Adrenal gland (tissue), 12 donors: ENCODE results near the gene EML6. TPM values are rescaled to one million over a fixed set of nuclear protein-coding genes. Genes with fewer than 3 reads are reported as not detected.
A peak's percentile ranks its signal among the peaks of the same experiment; 100 is the strongest.

ENCODE experiments used
- DNase-seq, 7 donors: peaks; one replicate each; pipeline ENCODE4 v3.0.0-alpha.2; 2019 to 2020
- H3K27ac ChIP-seq, 5 donors: fragments of 200-600 bp; sonication (generic) in 4 of 5; 1 replicate in 3 of 5; 2 replicates in 2 of 5; pipeline versions ENCODE4 v1.5.1 to v1.8.0; 2016 to 2020; ENCODE audit warnings: mild to moderate bottlenecking in 1 of 5
- H3K27me3 ChIP-seq: fragments of 200-600 bp; 2 replicates; pipeline ENCODE4 v1.8.0; 2021
- H3K36me3 ChIP-seq, 2 donors: fragments of 200-600 bp; replicated peaks in 1 of 2; 1 replicate in 1 of 2; 2 replicates in 1 of 2; pipeline versions ENCODE4 v1.5.1 to v1.8.0; 2018 to 2022
- H3K4me1 ChIP-seq, 2 donors: fragments of 200-600 bp; replicated peaks in 1 of 2; 1 replicate in 1 of 2; 2 replicates in 1 of 2; pipeline versions ENCODE4 v1.5.1 to v1.8.0; 2018 to 2021
- H3K4me3 ChIP-seq, 4 donors: fragments of 200-600 bp; sonication (generic) in 3 of 4; one replicate each; pipeline ENCODE4 v1.5.1; 2016 to 2018
- H3K9me3 ChIP-seq, 3 donors: fragments of 200-600 bp; sonication (generic) in 1 of 3; replicated peaks in 1 of 3; 1 replicate in 2 of 3; 2 replicates in 1 of 3; pipeline versions ENCODE4 v1.5.1 to v1.8.0; 2016 to 2021
- POLR2A ChIP-seq, 2 donors: fragments of 450-650 bp; IDR thresholded peaks; one replicate each; pipeline ENCODE4 v1.6.1; 2017; ENCODE audit warnings: antibody characterized with exemption in 2 of 2, mild to moderate bottlenecking in 2 of 2, moderate library complexity in 1 of 2
- WGBS, 4 donors: extraction: QIAGEN DNeasy Blood & Tissue Kit in 2 of 4; methylation state at CpG; one replicate each; pipeline versions ENCODE4 v1.1.5 to v1.1.7; 2013 to 2017; 5-methylcytosine and 5-hydroxymethylcytosine counted together
- intact Hi-C, 2 donors: fragments of 100-400 bp; cut with DNase I; formaldehyde crosslinking; loops; one replicate each; pipeline versions ENCODE4 v1.14.1 to v1.15.0; 2022 to 2023
- polyA plus RNA-seq, 3 donors: library from polyadenylated mRNA; stranded (reverse); fragments of 200-250 nt in 2 of 3; fragments of 350-450 nt in 1 of 3; fragmentation: Illumina TruSeq in 1 of 3; extraction: RNeasy Lipid Tissue Mini Kit (QIAGEN cat#74804) in 1 of 3; gene quantifications; one replicate each; pipeline ENCODE4 v1.2.3, GENCODE V29; 2013 to 2014
- total RNA-seq, 9 donors: library from RNA; depleted of rRNA in 4 of 9; stranded (reverse); fragments of >200 nt in 4 of 9; fragments of 120-200 nt in 1 of 9; fragmentation: NEBNext Ultra II Directional in 1 of 9; extraction: Animal tissue kit (Norgen Biotek cat#: 25700) in 1 of 9; gene quantifications; one replicate each; pipeline versions ENCODE4 v1.1.0 to v1.2.4, GENCODE V29; 2013 to 2023
- TF ChIP-seq, protein P1 (sequence below), 6 experiments: fragments of 450-650 bp in 4 of 6; fragments of 200-600 bp in 2 of 6; sonication (generic) in 1 of 6; IDR thresholded peaks; 1 replicate in 5 of 6; 2 replicates in 1 of 6; pipeline versions ENCODE4 v1.5.1 to v1.8.0; 2016 to 2021; ENCODE audit warnings: antibody characterized with exemption in 6 of 6, mild to moderate bottlenecking in 2 of 6, moderate library complexity in 1 of 6
- donor health status: healthy with polysubstance abuse.
- donor health status: Bipolar disorder and iron deficiency.
- donor health status: DM: yes; HTN: yes; CAD: no.
- donor health status: DM: no; HTN: no; CAD: no.
- donor health status: DM: no; HTN: no; CAD: no.
- donor health status: DM: yes; HTN: yes; CAD: no.

The EML6 gene
- total and polyA plus RNA-seq, 12 donors: 6.0 to 19.3 (median 10.9) TPM

DNA sequence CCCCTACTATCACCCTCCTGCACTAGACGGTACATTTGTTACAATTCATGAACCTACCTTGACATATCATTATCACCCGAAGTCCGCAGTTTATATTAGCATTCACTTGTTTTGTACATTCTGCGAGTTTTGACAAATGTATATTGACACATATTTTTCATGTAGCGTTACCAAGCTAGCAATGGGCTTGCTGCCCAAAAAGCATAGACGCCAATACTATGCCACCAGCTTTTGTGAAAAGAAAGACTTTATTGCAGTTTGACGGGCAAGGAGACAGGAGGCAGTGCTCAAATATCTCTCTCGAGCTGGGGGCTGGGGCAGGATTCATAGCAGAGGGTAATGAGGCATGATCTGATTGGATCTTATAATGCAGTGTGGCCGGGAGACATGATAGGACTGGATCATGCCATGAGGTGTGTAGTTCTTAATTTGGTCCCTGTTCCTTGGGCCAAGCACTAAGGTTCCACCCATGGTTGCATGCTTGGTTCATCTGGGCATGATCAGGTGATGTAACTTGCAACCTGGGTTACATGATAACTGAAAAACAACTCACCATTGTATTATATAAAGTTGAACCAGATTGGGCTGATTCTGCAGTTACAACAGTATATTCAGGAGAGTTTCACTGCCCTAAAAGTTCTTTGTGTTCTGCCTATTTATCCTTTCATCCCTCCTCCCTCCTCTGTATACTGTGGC, 164.5 kb downstream of the EML6 start:
- Histone ChIP-seq H3K36me3 (no peaks in the 10 kb centered on the region), H3K27ac (no peak overlapping the region)

DNA sequence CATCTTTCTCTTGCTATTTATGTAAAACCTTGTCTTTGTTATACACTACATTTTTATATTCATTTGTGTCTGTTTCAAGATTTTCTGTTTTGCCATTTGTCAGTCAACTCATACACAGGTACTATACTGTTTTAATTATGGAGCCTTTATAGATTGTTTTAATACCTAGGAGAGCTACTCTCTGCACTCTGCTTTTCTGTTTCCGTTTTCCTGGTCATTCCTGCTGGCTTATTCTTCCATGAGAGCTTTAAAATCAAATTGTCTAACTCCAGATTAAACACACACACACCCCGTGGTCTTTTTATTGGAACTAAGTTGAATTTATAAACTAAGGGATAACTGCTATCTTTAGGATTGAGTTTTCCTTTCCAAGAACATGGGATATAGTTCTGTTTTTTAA, 165.6 kb downstream of the EML6 start:
- WGBS, 4 donors: 82 to 92% (median 91%) methylated on average over 2 of the region's 2 CpGs
- intact Hi-C loops: no loop called here
- no peak overlapping the region for H3K4me3 ChIP-seq
- no peaks in the 10 kb centered on the region for H3K27me3 ChIP-seq
- no peaks in the 10 kb centered on the region for H3K4me1 ChIP-seq
- no peaks in the 10 kb centered on the region for H3K9me3 ChIP-seq
- no peak for DNase-seq
- H3K36me3 ChIP-seq: no peaks in the 10 kb centered on the region
- H3K27ac ChIP-seq: no peak overlapping the region
- TF ChIP-seq POLR2A (IDR thresholded peaks at IDR 0.05): no peak
- TF ChIP-seq, protein P1, sequence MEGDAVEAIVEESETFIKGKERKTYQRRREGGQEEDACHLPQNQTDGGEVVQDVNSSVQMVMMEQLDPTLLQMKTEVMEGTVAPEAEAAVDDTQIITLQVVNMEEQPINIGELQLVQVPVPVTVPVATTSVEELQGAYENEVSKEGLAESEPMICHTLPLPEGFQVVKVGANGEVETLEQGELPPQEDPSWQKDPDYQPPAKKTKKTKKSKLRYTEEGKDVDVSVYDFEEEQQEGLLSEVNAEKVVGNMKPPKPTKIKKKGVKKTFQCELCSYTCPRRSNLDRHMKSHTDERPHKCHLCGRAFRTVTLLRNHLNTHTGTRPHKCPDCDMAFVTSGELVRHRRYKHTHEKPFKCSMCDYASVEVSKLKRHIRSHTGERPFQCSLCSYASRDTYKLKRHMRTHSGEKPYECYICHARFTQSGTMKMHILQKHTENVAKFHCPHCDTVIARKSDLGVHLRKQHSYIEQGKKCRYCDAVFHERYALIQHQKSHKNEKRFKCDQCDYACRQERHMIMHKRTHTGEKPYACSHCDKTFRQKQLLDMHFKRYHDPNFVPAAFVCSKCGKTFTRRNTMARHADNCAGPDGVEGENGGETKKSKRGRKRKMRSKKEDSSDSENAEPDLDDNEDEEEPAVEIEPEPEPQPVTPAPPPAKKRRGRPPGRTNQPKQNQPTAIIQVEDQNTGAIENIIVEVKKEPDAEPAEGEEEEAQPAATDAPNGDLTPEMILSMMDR (IDR thresholded peaks at IDR 0.05): no peak

More for the DNA sequence above, 164.5 kb downstream of the EML6 start:
- no peak for DNase-seq
- H3K27me3 ChIP-seq: no peaks in the 10 kb centered on the region
- 81 to 91% (median 88%) methylated on average over 8 to 9 of the region's 9 CpGs for WGBS, 4 donors
- no peaks in the 10 kb centered on the region for H3K4me1 ChIP-seq
- TF ChIP-seq POLR2A (IDR thresholded peaks at IDR 0.05): no peak
- TF ChIP-seq, protein P1 (IDR thresholded peaks at IDR 0.05): no peak
- intact Hi-C loops: no loop called here
- H3K4me3 ChIP-seq: no peak overlapping the region
- no peaks in the 10 kb centered on the region for H3K9me3 ChIP-seq

DNA sequence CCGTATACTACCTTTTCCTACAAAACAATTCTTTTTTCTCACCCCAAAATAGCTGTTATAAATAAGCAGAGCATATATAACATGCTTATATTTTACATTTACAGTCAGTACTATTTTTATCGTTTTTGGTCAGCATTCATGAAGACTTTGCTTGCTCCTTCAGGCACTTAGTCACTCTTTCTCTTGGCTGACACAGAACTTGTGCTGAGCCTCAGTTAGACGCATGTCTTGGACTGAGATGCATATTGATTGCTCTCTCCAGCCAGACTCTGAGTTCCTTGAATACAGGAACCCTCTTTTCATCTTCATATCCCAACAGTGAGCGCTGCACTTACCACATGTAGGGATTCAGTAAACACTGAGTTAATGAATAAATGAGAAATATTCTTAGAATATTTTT, 168.4 kb downstream of the EML6 start:
- Histone ChIP-seq H3K4me3 (no peak overlapping the region), H3K36me3 (no peaks in the 10 kb centered on the region), H3K4me1 (no peaks in the 10 kb centered on the region), H3K27me3 (no peaks in the 10 kb centered on the region), H3K27ac (no peak overlapping the region), H3K9me3 (no peaks in the 10 kb centered on the region)
- DNase-seq: no peak
- WGBS, 4 donors: 68 to 79% (median 75%) methylated on average over 4 of the region's 4 CpGs
- TF ChIP-seq POLR2A (IDR thresholded peaks at IDR 0.05): no peak
- TF ChIP-seq, protein P1 (IDR thresholded peaks at IDR 0.05): no peak
- intact Hi-C loops: no loop called here

DNA sequence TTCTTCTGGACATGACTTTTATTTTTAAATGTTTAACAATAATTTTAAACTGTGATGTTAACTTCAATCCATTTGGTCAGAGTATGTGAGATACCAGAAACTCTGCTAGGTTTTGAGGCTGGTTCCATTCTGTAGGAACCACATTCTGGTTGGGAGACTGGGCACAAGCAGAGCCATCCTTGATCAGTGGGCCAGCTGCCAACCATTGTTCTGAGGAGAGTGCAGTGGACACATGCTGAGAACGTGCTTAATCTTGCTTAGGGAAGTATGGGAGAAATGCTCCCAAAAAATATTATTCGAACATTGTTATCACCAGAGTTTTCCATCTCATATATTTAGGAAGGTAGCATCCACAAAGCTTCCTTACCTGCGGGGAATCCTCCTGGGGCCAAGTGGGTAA, 171.0 kb downstream of the EML6 start:
- H3K4me1 ChIP-seq: no peaks in the 10 kb centered on the region
- TF ChIP-seq POLR2A (IDR thresholded peaks at IDR 0.05): no peak
- TF ChIP-seq, protein P1 (IDR thresholded peaks at IDR 0.05): no peak
- H3K27ac ChIP-seq: no peak overlapping the region
- peak in 4 of 7 donors; percentile 14 to 29 (median 25) for DNase-seq
- WGBS, 4 donors: 79 to 92% (median 83%) methylated on average over 3 of the region's 3 CpGs
- no peaks in the 10 kb centered on the region for H3K27me3 ChIP-seq
- intact Hi-C loops: no loop called here
- H3K4me3 ChIP-seq: no peak overlapping the region
- H3K36me3 ChIP-seq: no peaks in the 10 kb centered on the region
- no peaks in the 10 kb centered on the region for H3K9me3 ChIP-seq
